Measurements from ENCODE around the gene COL27A1. TPM values are rescaled to one million over a fixed set of nuclear protein-coding genes. Genes with fewer than 3 reads are reported as not detected.

The COL27A1 gene
- polyA plus RNA-seq, 1 of the 3 experiments (the other 2 are of a cell fraction) = 8.7 TPM

DNA sequence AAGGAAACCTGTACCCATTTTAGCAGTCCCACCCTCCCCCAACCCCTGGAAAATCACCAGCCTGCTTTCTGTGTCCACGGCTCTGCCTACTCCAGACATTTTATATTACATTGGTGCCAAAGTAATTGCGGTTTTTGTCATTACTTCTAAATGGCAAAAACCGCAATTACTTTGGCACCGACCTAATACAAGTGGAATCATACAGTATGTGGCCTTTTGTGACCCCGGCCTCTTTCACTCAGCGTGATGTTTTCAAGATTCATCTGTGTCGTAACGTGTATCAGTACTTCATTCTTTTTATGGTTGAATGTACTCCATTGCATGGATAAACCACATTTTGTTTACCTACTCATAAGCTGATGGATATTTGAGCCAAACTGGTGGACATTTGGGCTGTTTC lies 157.8 kb downstream of the COL27A1 start:
- POLR2A ChIA-PET = no interaction called here
- H2AFZ ChIP-seq (ENCODE audit: low read depth) = no peak overlapping the region
- H3K36me3 ChIP-seq (replicated peaks in 1 of 2; ENCODE audit: control insufficient read depth in 1 of 2, insufficient read depth in 2 of 2, low read length in 1 of 2) = peaks cover 0 to 3% of the 10 kb centered on the region in 2 experiments
- WGBS (ENCODE audit: low lambda C conversion rate) = 91% methylated on average over 8 of the region's 8 CpGs
- H3K79me2 ChIP-seq (ENCODE audit: insufficient read depth) = no peaks in the 10 kb centered on the region
- DNase-seq = no peak
- no peak overlapping the region for H3K4me2 ChIP-seq
- no peaks in the 10 kb centered on the region for H3K4me1 ChIP-seq (ENCODE audit: control insufficient read depth in 1 of 2, insufficient read depth in 2 of 2, low read depth in 1 of 2, low read length in 1 of 2)
- H3K4me3 ChIP-seq (ENCODE audit: low read depth in 2 of 2, low read length in 1 of 2) = no peak overlapping the region
- H3K27me3 ChIP-seq (ENCODE audit: insufficient read depth) = no peaks in the 10 kb centered on the region
- no peak overlapping the region for H3K27ac ChIP-seq (ENCODE audit: low read depth in 2 of 2, low read length in 1 of 2)
- H4K20me1 ChIP-seq (ENCODE audit: insufficient read depth) = no peaks in the 10 kb centered on the region
- CTCF ChIA-PET = interaction anchor here (1.9 to 2.3 kb wide), 3 partner anchors 22 to 230 kb away, joined by 8 to 15 read pairs (median 10); no protein-coding TSS in a partner anchor
- H3F3A ChIP-seq (replicated peaks; ENCODE audit: insufficient read depth) = no peaks in the 10 kb centered on the region
- no peaks in the 10 kb centered on the region for H3K9me3 ChIP-seq
- TF ChIP-seq YY1 (IDR thresholded peaks at IDR 0.05; ENCODE audit: low read depth) = no peak
- H3K9ac ChIP-seq = no peak overlapping the region
- no peaks in the 10 kb centered on the region for H3K9me2 ChIP-seq

DNA sequence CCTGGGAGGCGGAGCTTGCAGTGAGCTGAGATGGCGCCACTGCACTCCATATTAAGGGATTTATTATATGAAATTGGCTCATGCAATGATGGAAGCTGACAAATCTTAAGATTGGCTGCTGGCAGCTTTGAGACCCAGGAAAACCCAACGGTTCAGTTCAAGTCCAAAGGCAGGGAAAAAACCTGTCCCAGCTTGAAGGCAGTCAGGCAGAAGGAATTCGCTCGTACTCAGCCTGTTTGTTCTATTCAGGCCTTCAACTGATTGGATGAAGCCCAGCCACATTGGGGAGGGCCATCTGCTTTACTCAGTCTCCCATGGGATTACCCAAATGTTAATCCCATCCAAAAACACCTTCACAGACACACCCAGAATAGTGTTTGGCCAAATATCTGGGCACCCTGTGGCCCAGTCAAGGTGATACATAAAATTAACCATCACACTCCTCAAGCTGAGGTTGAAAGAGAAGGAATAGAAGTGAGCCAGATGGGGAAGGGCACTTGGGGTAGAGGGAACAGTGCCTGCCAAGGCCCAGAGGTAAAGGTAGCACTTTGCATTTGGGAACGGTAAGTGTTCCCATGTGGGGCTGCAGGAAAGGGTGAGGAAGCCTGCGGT lies 159.0 kb downstream of the COL27A1 start:
- Histone ChIP-seq H3K36me3 (replicated peaks in 1 of 2; ENCODE audit: control insufficient read depth in 1 of 2, insufficient read depth in 2 of 2, low read length in 1 of 2) (peaks cover 0 to 3% of the 10 kb centered on the region in 2 experiments), H3K79me2 (ENCODE audit: insufficient read depth) (no peaks in the 10 kb centered on the region), H2AFZ (ENCODE audit: low read depth) (no peak overlapping the region), H3K9me3 (no peaks in the 10 kb centered on the region), H3K9ac (no peak overlapping the region), H3K4me3 (ENCODE audit: low read depth in 2 of 2, low read length in 1 of 2) (no peak overlapping the region), H3K4me2 (no peak overlapping the region), H3K9me2 (no peaks in the 10 kb centered on the region), H3K4me1 (ENCODE audit: control insufficient read depth in 1 of 2, insufficient read depth in 2 of 2, low read depth in 1 of 2, low read length in 1 of 2) (peaks cover 0 to 3% of the 10 kb centered on the region in 2 experiments; a peak in 1 of 4 replicates), H4K20me1 (ENCODE audit: insufficient read depth) (no peaks in the 10 kb centered on the region), H3F3A (replicated peaks; ENCODE audit: insufficient read depth) (no peaks in the 10 kb centered on the region), H3K27ac (ENCODE audit: low read depth in 2 of 2, low read length in 1 of 2) (no peak overlapping the region), H3K27me3 (ENCODE audit: insufficient read depth) (no peaks in the 10 kb centered on the region)
- 93% methylated on average over 7 of the region's 7 CpGs for WGBS (ENCODE audit: low lambda C conversion rate)
- ChIA-PET CTCF (interaction anchor here (0.8 to 2.3 kb wide), 5 partner anchors 24 to 231 kb away, joined by 3 to 15 read pairs (median 8); no protein-coding TSS in a partner anchor), POLR2A (no interaction called here)
- DNase-seq = no peak
- TF ChIP-seq EZH2phosphoT487 (IDR thresholded peaks at IDR 0.05; ENCODE audit: borderline replicate concordance, low read depth) (no peak), FOXM1 (IDR thresholded peaks at IDR 0.05; ENCODE audit: low read depth) (no peak), RCOR1 (IDR thresholded peaks at IDR 0.05; ENCODE audit: low read length) (no peak), RFX5 (IDR thresholded peaks at IDR 0.05; ENCODE audit: low read length) (no peak), NRF1 (IDR thresholded peaks at IDR 0.05; ENCODE audit: low read depth, low read length) (no peak), NFIC (IDR thresholded peaks at IDR 0.05; ENCODE audit: borderline replicate concordance) (no peak), FOSL2 (IDR thresholded peaks at IDR 0.05; ENCODE audit: borderline replicate concordance, low read depth) (no peak), JUND (IDR thresholded peaks at IDR 0.05) (no peak), TAF1 (IDR thresholded peaks at IDR 0.05; ENCODE audit: borderline replicate concordance, low read depth, low read length) (no peak), TEAD4 (IDR thresholded peaks at IDR 0.05; ENCODE audit: borderline replicate concordance, insufficient read depth) (no peak), POLR2AphosphoS5 (IDR thresholded peaks at IDR 0.05; ENCODE audit: low read depth, low read length) (no peak), EP300 (IDR thresholded peaks at IDR 0.05; ENCODE audit: borderline replicate concordance in 1 of 2, low read depth in 1 of 2, low read length in 1 of 2) (no peak), RXRA (IDR thresholded peaks at IDR 0.05; ENCODE audit: borderline replicate concordance, low read depth) (no peak), MXI1 (IDR thresholded peaks at IDR 0.05; ENCODE audit: low read depth, low read length) (no peak), SIN3A (IDR thresholded peaks at IDR 0.05; ENCODE audit: borderline replicate concordance, low read depth, low read length) (no peak), FOXJ3 (CRISPR knock-in tag; IDR thresholded peaks at IDR 0.05) (no peak)
- TF ChIP-seq, protein P1, sequence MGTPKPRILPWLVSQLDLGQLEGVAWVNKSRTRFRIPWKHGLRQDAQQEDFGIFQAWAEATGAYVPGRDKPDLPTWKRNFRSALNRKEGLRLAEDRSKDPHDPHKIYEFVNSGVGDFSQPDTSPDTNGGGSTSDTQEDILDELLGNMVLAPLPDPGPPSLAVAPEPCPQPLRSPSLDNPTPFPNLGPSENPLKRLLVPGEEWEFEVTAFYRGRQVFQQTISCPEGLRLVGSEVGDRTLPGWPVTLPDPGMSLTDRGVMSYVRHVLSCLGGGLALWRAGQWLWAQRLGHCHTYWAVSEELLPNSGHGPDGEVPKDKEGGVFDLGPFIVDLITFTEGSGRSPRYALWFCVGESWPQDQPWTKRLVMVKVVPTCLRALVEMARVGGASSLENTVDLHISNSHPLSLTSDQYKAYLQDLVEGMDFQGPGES (IDR thresholded peaks at IDR 0.05; ENCODE audit: low read depth, low read length) = no peak
- TF ChIP-seq, protein P2, sequence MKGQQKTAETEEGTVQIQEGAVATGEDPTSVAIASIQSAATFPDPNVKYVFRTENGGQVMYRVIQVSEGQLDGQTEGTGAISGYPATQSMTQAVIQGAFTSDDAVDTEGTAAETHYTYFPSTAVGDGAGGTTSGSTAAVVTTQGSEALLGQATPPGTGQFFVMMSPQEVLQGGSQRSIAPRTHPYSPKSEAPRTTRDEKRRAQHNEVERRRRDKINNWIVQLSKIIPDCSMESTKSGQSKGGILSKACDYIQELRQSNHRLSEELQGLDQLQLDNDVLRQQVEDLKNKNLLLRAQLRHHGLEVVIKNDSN (IDR thresholded peaks at IDR 0.05; ENCODE audit: borderline replicate concordance, low read depth) = no peak
- TF ChIP-seq, protein P3, sequence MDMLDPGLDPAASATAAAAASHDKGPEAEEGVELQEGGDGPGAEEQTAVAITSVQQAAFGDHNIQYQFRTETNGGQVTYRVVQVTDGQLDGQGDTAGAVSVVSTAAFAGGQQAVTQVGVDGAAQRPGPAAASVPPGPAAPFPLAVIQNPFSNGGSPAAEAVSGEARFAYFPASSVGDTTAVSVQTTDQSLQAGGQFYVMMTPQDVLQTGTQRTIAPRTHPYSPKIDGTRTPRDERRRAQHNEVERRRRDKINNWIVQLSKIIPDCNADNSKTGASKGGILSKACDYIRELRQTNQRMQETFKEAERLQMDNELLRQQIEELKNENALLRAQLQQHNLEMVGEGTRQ (IDR thresholded peaks at IDR 0.05; ENCODE audit: borderline replicate concordance, low read depth, low read length) = no peak
